HCT116 (cell line): Measurements from ENCODE around the gene ST7. TPM values are rescaled to one million over a fixed set of nuclear protein-coding genes. Genes with fewer than 3 reads are reported as not detected.

ENCODE experiments used
- ATAC-seq: fragments of 200-7000 bp; cut with Tn5 transposase; 2 replicates; pipeline ENCODE4 v1.9.1; 2020; ENCODE audit warnings: mild to moderate bottlenecking, moderate library complexity
- BruUV-seq: library from RNA; stranded (reverse); fragments of 400-500 nt; replicated peaks from 2 replicates; lab custom pipeline; 2021; lab: Mats Ljungman, UMichigan
- CTCF ChIA-PET: fragments of 300-600 bp; sonication (Branson Sonifier 250); formaldehyde crosslinking; loops from one replicate; lab custom pipeline; 2021; ENCODE audit warnings: antibody characterized with exemption; lab: Charles Lee
- POLR2A ChIA-PET: fragments of 300-600, 350-600 bp; sonication (Branson Sonifier 250); formaldehyde crosslinking; loops from one replicate; lab custom pipeline; 2021; ENCODE audit warnings: antibody characterized with exemption; lab: Charles Lee
- RAD21 ChIA-PET, 2 experiments: fragments of 300-600 bp; sonication (Branson Sonifier 250); formaldehyde crosslinking; loops; one replicate each; lab custom pipeline; 2023; ENCODE audit warnings: low total read pairs in 2 of 2; ENCODE audit not compliant: uncharacterized antibody in 2 of 2, unreplicated experiment in 2 of 2, low non-redundant PET in 1 of 2; lab: Charles Lee
- DNase-seq: peaks from one replicate; pipeline ENCODE4 v3.0.0-alpha.2; 2010; ENCODE audit warnings: low read depth, low spot score
- H2AFZ ChIP-seq: fragments of 200-600 bp; shearing (Covaris generic), sonication (generic); 2 replicates; pipeline ENCODE4 v1.6.1; 2017; ENCODE audit warnings: low read depth, mixed run types, mixed read lengths, antibody characterized with exemption, low read length; ENCODE audit not compliant: poor library complexity, severe bottlenecking
- H3K27ac ChIP-seq: 2 replicates; pipeline ENCODE4 v1.5.1; 2012; ENCODE audit warnings: low read depth, low read length
- H3K27me3 ChIP-seq: fragments of 200-600 bp; sonication (generic); 2 replicates; pipeline ENCODE4 v1.6.1; 2016; ENCODE audit warnings: mixed run types, low read length, mixed read lengths; ENCODE audit not compliant: insufficient read depth
- H3K36me3 ChIP-seq, 2 experiments: fragments of 200-500 bp in 1 of 2; fragments of 200-600 bp in 1 of 2; sonication (Bioruptor generic) in 1 of 2; sonication (generic) in 1 of 2; 2 replicates each; pipeline versions ENCODE4 v1.5.1 to v1.6.1; 2014 to 2016; ENCODE audit warnings: low read length in 2 of 2, inconsistent platforms in 1 of 2, mixed read lengths in 1 of 2, mixed run types in 1 of 2; ENCODE audit not compliant: insufficient read depth in 2 of 2, control insufficient read depth in 1 of 2
- H3K4me1 ChIP-seq, 2 experiments: fragments of 200-600 bp in 1 of 2; sonication (generic) in 1 of 2; 2 replicates each; pipeline versions ENCODE4 v1.5.1 to v1.6.1; 2012 to 2017; ENCODE audit warnings: low read length in 2 of 2, inconsistent platforms in 1 of 2, mild to moderate bottlenecking in 1 of 2, mixed read lengths in 1 of 2, mixed run types in 1 of 2, moderate library complexity in 1 of 2; ENCODE audit not compliant: insufficient read depth in 2 of 2, control insufficient read depth in 1 of 2
- H3K4me2 ChIP-seq: fragments of 200-600 bp; sonication (generic); 2 replicates; pipeline ENCODE4 v1.6.1; 2017; ENCODE audit warnings: mixed run types, low read length, mixed read lengths
- H3K4me3 ChIP-seq, 2 experiments: fragments of 200-600 bp in 1 of 2; sonication (generic) in 1 of 2; replicated peaks in 1 of 2; 2 replicates each; pipeline ENCODE4 v1.5.1; 2011 to 2016; ENCODE audit warnings: low read length in 2 of 2, control low read depth in 1 of 2, low read depth in 1 of 2, mild to moderate bottlenecking in 1 of 2, mixed read lengths in 1 of 2, mixed run types in 1 of 2
- H3K79me2 ChIP-seq: fragments of 200-600 bp; sonication (generic); 2 replicates; pipeline ENCODE4 v1.6.1; 2017; ENCODE audit warnings: mild to moderate bottlenecking, mixed run types, low read length, moderate library complexity, mixed read lengths; ENCODE audit not compliant: insufficient read depth
- H3K9ac ChIP-seq: fragments of 200-600 bp; sonication (generic); 2 replicates; pipeline ENCODE4 v1.6.1; 2016; ENCODE audit warnings: low read length, mixed read lengths
- H3K9me2 ChIP-seq: fragments of 200-600 bp; sonication (generic), shearing (Covaris generic); 2 replicates; pipeline ENCODE4 v1.6.1; 2017; ENCODE audit warnings: mixed run types, mild to moderate bottlenecking, moderate library complexity; ENCODE audit not compliant: insufficient read depth
- H3K9me3 ChIP-seq, 2 experiments: fragments of 200-500 bp in 1 of 2; fragments of 200-600 bp in 1 of 2; sonication (Bioruptor generic) in 1 of 2; sonication (generic) in 1 of 2; 2 replicates each; pipeline ENCODE4 v1.6.1; 2014 to 2017; ENCODE audit warnings: low read length in 2 of 2, mixed read lengths in 2 of 2, inconsistent platforms in 1 of 2, low read depth in 1 of 2, mild to moderate bottlenecking in 1 of 2, mixed run types in 1 of 2, moderate library complexity in 1 of 2; ENCODE audit not compliant: control insufficient read depth in 1 of 2, insufficient read depth in 1 of 2
- H4K20me1 ChIP-seq: fragments of 200-600 bp; sonication (generic), shearing (Covaris generic); 2 replicates; pipeline ENCODE4 v1.6.1; 2017; ENCODE audit warnings: mixed run types, mild to moderate bottlenecking, moderate library complexity; ENCODE audit not compliant: insufficient read depth
- CBX3 ChIP-seq: IDR thresholded peaks from 2 replicates; pipeline ENCODE4 v1.6.1; 2012; ENCODE audit warnings: low read depth
- CEBPB ChIP-seq: IDR thresholded peaks from 2 replicates; pipeline ENCODE4 v1.6.1; 2012; ENCODE audit warnings: low read depth
- CTCF ChIP-seq, 3 experiments: fragments of 200-600 bp in 1 of 3; sonication (generic) in 1 of 3; IDR thresholded peaks in 2 of 3; conservative IDR thresholded peaks in 1 of 3; 2 replicates each; pipeline ENCODE4 v1.5.1; 2012 to 2017; ENCODE audit warnings: low read depth in 2 of 3, low read length in 2 of 3, antibody characterized with exemption in 1 of 3, borderline replicate concordance in 1 of 3, control low read depth in 1 of 3, mild to moderate bottlenecking in 1 of 3, mixed read lengths in 1 of 3, mixed run types in 1 of 3, moderate library complexity in 1 of 3; ENCODE audit not compliant: insufficient read depth in 1 of 3
- EGR1 ChIP-seq: IDR thresholded peaks from 2 replicates; pipeline ENCODE4 v1.6.1; 2012; ENCODE audit warnings: low read depth
- ELF1 ChIP-seq: IDR thresholded peaks from 2 replicates; pipeline ENCODE4 v1.6.1; 2012; ENCODE audit warnings: low read depth, borderline replicate concordance
- EZH2phosphoT487 ChIP-seq: fragments of 200-600 bp; IDR thresholded peaks from 2 replicates; pipeline ENCODE4 v1.6.1; 2018; ENCODE audit warnings: antibody characterized with exemption, borderline replicate concordance
- FOSL1 ChIP-seq: IDR thresholded peaks from 2 replicates; pipeline ENCODE4 v1.6.1; 2012; ENCODE audit warnings: low read depth
- JUND ChIP-seq: IDR thresholded peaks from 2 replicates; pipeline ENCODE4 v1.6.1; 2012
- MAX ChIP-seq: IDR thresholded peaks from 2 replicates; pipeline ENCODE4 v1.6.1; 2012
- POLR2A ChIP-seq: IDR thresholded peaks from 2 replicates; pipeline ENCODE4 v1.7.0; 2011; ENCODE audit warnings: borderline replicate concordance; ENCODE audit not compliant: insufficient read depth, insufficient read length; ENCODE audit errors: extremely low read depth
- POLR2AphosphoS5 ChIP-seq: IDR thresholded peaks from 2 replicates; pipeline ENCODE4 v1.6.1; 2011; ENCODE audit warnings: mild to moderate bottlenecking, low read depth, low read length, moderate library complexity
- RAD21 ChIP-seq: IDR thresholded peaks from 2 replicates; pipeline ENCODE4 v1.6.1; 2012; ENCODE audit warnings: low read depth, mild to moderate bottlenecking
- SIN3A ChIP-seq: IDR thresholded peaks from 2 replicates; pipeline ENCODE4 v1.6.1; 2012; ENCODE audit warnings: low read depth
- SRF ChIP-seq: IDR thresholded peaks from 2 replicates; pipeline ENCODE4 v1.6.1; 2012; ENCODE audit warnings: low read depth
- YY1 ChIP-seq: IDR thresholded peaks from 2 replicates; pipeline ENCODE4 v1.6.1; 2011; ENCODE audit warnings: low read length, low read depth, moderate library complexity, mild to moderate bottlenecking; ENCODE audit not compliant: insufficient replicate concordance; ENCODE audit errors: extremely low read depth
- ZBTB33 ChIP-seq: IDR thresholded peaks from 2 replicates; pipeline ENCODE4 v1.6.1; 2011; ENCODE audit warnings: mild to moderate bottlenecking, low read length, moderate library complexity; ENCODE audit not compliant: insufficient replicate concordance; ENCODE audit errors: extremely low read depth
- ZNF274 ChIP-seq: fragments of 200-500 bp; sonication (Bioruptor generic); IDR thresholded peaks from 2 replicates; pipeline ENCODE4 v1.6.1; 2014; ENCODE audit warnings: mild to moderate bottlenecking, low read depth, low read length, inconsistent platforms
- intact Hi-C: fragments of 100-400 bp; cut with micrococcal nuclease; formaldehyde crosslinking; loops from 2 replicates; pipeline ENCODE4 v1.10.0; 2022
- total RNA-seq: library from RNA; stranded (reverse); gene quantifications from one replicate; pipeline ENCODE4 v1.2.1, GENCODE V29; 2021; ENCODE audit not compliant: unreplicated experiment

Gene ST7
- total RNA-seq, 1 experiment from 2014 or later = 12.6 TPM

- CTCF ChIA-PET = no interaction called here
Measured at GRCh38 chr7:117036836-117037235, 83.5 kb downstream of the ST7 start.

More at GRCh38 chr7:117036836-117037235, 83.5 kb downstream of the ST7 start:
- Histone ChIP-seq H4K20me1 (no peaks in the 10 kb centered on the region; the same call in 1 of the 2 replicates), H3K79me2 (no peaks in the 10 kb centered on the region), H3K9ac (no peak overlapping the region), H3K9me2 (no peaks in the 10 kb centered on the region), H2AFZ (no peak overlapping the region), H3K27ac (no peak overlapping the region), H3K27me3 (no peaks in the 10 kb centered on the region), H3K9me3 (no peaks in the 10 kb centered on the region), H3K4me3 (no peak overlapping the region), H3K36me3 (no peaks in the 10 kb centered on the region), H3K4me2 (no peak overlapping the region), H3K4me1 (no peaks in the 10 kb centered on the region)
- no TSS peak for BruUV-seq
- no peak for DNase-seq
- RAD21 ChIA-PET = no interaction called here
- POLR2A ChIA-PET = no interaction called here
- no peak for TF ChIP-seq CTCF (IDR thresholded peaks at IDR 0.05 in 2 of 3, conservative IDR thresholded peaks at IDR 0.05 in 1 of 3; ENCODE audit: borderline replicate concordance in 1 of 3, insufficient read depth in 1 of 3, low read depth in 2 of 3, low read length in 2 of 3)
- TF ChIP-seq ZBTB33 = no peak
- TF ChIP-seq RAD21 = no peak
- no peak for TF ChIP-seq EZH2phosphoT487
- no peak for TF ChIP-seq ZNF274
- no peak for TF ChIP-seq ELF1
- TF ChIP-seq JUND = no peak
- TF ChIP-seq CEBPB = no peak
- TF ChIP-seq POLR2A = no peak
- no peak for TF ChIP-seq SRF
- no peak for TF ChIP-seq EGR1
- TF ChIP-seq YY1 = no peak
- TF ChIP-seq SIN3A = no peak
- no peak for TF ChIP-seq CBX3
- TF ChIP-seq MAX = no peak
- TF ChIP-seq POLR2AphosphoS5 = no peak
- no peak for TF ChIP-seq FOSL1
- intact Hi-C loops = no loop called here
- no peak for ATAC-seq
